SK-N-MC (cell line): Measurements from ENCODE around the gene SYT8.

ENCODE experiments used
- EZH2 ChIP-seq: fragments of 200-600 bp; sonication (generic); IDR thresholded peaks from one replicate; pipeline ENCODE4 v1.6.1; 2017; ENCODE audit warnings: antibody characterized with exemption
- FOXP2 ChIP-seq: optimal IDR thresholded peaks from 2 replicates; pipeline ENCODE3; 2011; ENCODE audit warnings: mild to moderate bottlenecking, moderate library complexity; ENCODE audit not compliant: insufficient read depth; ENCODE audit errors: extremely low read length, control extremely low read depth

DNA sequence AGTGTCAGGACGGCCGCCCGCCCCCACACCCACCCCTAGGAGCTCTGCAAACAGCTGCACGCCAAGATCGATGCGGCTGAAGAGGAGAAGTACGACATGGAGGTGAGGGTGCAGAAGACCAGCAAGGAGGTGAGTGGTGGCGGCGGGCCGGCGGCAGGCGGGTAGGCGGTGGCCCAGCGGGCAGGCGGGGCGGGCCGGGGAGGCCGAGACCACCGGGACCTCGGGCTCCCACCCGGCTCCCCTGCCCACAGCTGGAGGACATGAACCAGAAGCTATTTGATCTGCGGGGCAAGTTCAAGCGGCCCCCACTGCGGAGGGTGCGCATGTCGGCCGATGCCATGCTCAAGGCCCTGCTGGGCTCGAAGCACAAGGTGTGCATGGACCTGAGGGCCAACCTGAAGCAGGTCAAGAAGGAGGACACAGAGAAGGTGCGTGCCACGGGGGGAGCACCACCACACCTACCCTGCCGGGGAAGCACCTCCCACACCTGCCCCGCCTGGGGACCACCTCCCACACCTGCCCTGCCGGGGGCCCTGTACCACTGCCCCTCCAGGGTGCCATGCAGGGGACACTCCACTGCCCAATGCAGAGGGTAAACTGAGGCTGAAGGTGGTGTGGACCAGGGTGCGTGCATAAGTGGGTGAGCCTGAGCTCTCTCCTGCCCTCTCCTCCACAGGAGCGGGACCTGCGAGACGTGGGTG is 6.1 kb downstream of the SYT8 start:
- no peak for TF ChIP-seq EZH2
- TF ChIP-seq FOXP2, result no peak
